Stomach (tissue), 9 donors: ENCODE measurements around the gene PUS7L. TPM values are rescaled to one million over a fixed set of nuclear protein-coding genes. Genes with fewer than 3 reads are reported as not detected.
"Not testable (repeated sequence)": the region's sequence is repeated elsewhere in the genome, so short reads cannot be mapped to it uniquely, and the experiment has no call there.

ENCODE experiments used
- DNase-seq, 2 donors: peaks; one replicate each; pipeline versions ENCODE4 v3.0.0 to v3.0.0-alpha.2; 2013 to 2019
- H3K27ac ChIP-seq, 5 donors: fragments of 200-600 bp in 4 of 5; sonication (generic) in 4 of 5; one replicate each; pipeline ENCODE4 v1.5.1; 2013 to 2019; ENCODE audit warnings: mild to moderate bottlenecking in 1 of 5, moderate library complexity in 1 of 5
- H3K27me3 ChIP-seq, 3 donors: fragments of 200-600 bp; sonication (generic); one replicate each; pipeline ENCODE4 v1.5.1; 2017 to 2019; ENCODE audit warnings: mixed run types in 1 of 3
- H3K36me3 ChIP-seq, 4 donors: fragments of 200-600 bp; sonication (generic); 1 replicate in 3 of 4; 2 replicates in 1 of 4; pipeline ENCODE4 v1.5.1; 2016 to 2019
- H3K4me1 ChIP-seq, 4 donors: fragments of 200-600 bp; sonication (generic); one replicate each; pipeline ENCODE4 v1.5.1; 2016 to 2019
- H3K4me3 ChIP-seq, 4 donors: fragments of 200-600 bp; sonication (generic) in 3 of 4; one replicate each; pipeline ENCODE4 v1.5.1; 2016 to 2019; ENCODE audit warnings: mild to moderate bottlenecking in 1 of 4
- H3K9me3 ChIP-seq, 4 donors: fragments of 200-600 bp; sonication (generic); one replicate each; pipeline ENCODE4 v1.5.1; 2016 to 2019
- EP300 ChIP-seq: sonication (generic); formaldehyde crosslinking; IDR thresholded peaks from one replicate; pipeline ENCODE4 v1.6.1; 2017; ENCODE audit warnings: antibody characterized with exemption
- POLR2A ChIP-seq, 4 donors: fragments of 450-650 bp; IDR thresholded peaks; one replicate each; pipeline ENCODE4 v1.6.1; 2016; ENCODE audit warnings: antibody characterized with exemption in 4 of 4, control low read depth in 2 of 4, mild to moderate bottlenecking in 1 of 4, moderate library complexity in 1 of 4
- POLR2AphosphoS5 ChIP-seq, 3 donors: sonication (generic); formaldehyde crosslinking; IDR thresholded peaks; one replicate each; pipeline ENCODE4 v1.6.1; 2016; ENCODE audit warnings: antibody characterized with exemption in 3 of 3
- WGBS, 5 donors: extraction: QIAGEN DNeasy Blood & Tissue Kit in 3 of 5; methylation state at CpG; one replicate each; pipeline versions ENCODE4 v1.1.5 to v1.1.7; 2013 to 2018; 5-methylcytosine and 5-hydroxymethylcytosine counted together
- intact Hi-C: fragments of 100-400 bp; cut with DNase I; formaldehyde crosslinking; loops from one replicate; pipeline ENCODE4 v1.15.1; 2023; ENCODE audit warnings: low total_unique reads
- polyA plus RNA-seq, 3 donors: library from polyadenylated mRNA; stranded (reverse); fragments of 200-250 nt; gene quantifications; one replicate each; pipeline ENCODE4 v1.2.3, GENCODE V29; 2013
- total RNA-seq, 5 donors: library from RNA; depleted of rRNA; stranded (reverse); fragments of >200 nt; gene quantifications; one replicate each; pipeline versions ENCODE4 v1.1.0 to v1.2.3, GENCODE V29; 2014 to 2016
- TF ChIP-seq, protein P1 (sequence below), 7 experiments: fragments of 450-650 bp in 4 of 7; fragments of 200-600 bp in 3 of 7; sonication (generic) in 3 of 7; IDR thresholded peaks; one replicate each; pipeline ENCODE4 v1.5.1; 2016 to 2019; ENCODE audit warnings: antibody characterized with exemption in 7 of 7, control low read depth in 2 of 7, mild to moderate bottlenecking in 1 of 7
- donor health status: healthy with polysubstance abuse.
- donor health status: Bipolar disorder and iron deficiency.
- donor health status: healthy.

The PUS7L gene
- total and polyA plus RNA-seq, 8 donors: 1.2 to 60.5 (median 3.5) TPM

GRCh38 chr12:43711348-43711747 is 47.2 kb downstream of the PUS7L start:
- TF ChIP-seq, protein P1, sequence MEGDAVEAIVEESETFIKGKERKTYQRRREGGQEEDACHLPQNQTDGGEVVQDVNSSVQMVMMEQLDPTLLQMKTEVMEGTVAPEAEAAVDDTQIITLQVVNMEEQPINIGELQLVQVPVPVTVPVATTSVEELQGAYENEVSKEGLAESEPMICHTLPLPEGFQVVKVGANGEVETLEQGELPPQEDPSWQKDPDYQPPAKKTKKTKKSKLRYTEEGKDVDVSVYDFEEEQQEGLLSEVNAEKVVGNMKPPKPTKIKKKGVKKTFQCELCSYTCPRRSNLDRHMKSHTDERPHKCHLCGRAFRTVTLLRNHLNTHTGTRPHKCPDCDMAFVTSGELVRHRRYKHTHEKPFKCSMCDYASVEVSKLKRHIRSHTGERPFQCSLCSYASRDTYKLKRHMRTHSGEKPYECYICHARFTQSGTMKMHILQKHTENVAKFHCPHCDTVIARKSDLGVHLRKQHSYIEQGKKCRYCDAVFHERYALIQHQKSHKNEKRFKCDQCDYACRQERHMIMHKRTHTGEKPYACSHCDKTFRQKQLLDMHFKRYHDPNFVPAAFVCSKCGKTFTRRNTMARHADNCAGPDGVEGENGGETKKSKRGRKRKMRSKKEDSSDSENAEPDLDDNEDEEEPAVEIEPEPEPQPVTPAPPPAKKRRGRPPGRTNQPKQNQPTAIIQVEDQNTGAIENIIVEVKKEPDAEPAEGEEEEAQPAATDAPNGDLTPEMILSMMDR (IDR thresholded peaks at IDR 0.05): no peak
- TF ChIP-seq POLR2A (IDR thresholded peaks at IDR 0.05) (no peak), POLR2AphosphoS5 (IDR thresholded peaks at IDR 0.05) (no peak), EP300 (no peak)
- Histone ChIP-seq H3K27ac (no peak overlapping the region), H3K9me3 (peaks cover 0 to 13% (median 5%) of the 10 kb centered on the region in 4 donors), H3K4me1 (no peaks in the 10 kb centered on the region), H3K36me3 (no peaks in the 10 kb centered on the region), H3K4me3 (no peak overlapping the region), H3K27me3 (no peaks in the 10 kb centered on the region)
- intact Hi-C loops: no loop called here
- no peak for DNase-seq
- 10 to 28% (median 18%) methylated on average over 2 of the region's 2 CpGs for WGBS, 5 donors

GRCh38 chr12:43703772-43704171 is 54.8 kb downstream of the PUS7L start:
- H3K4me3 ChIP-seq: not testable (repeated sequence)

GRCh38 chr12:43701194-43701593 is 57.4 kb downstream of the PUS7L start:
- H3K27me3 ChIP-seq, H3K9me3 ChIP-seq, H3K4me1 ChIP-seq, H3K27ac ChIP-seq, DNase-seq, intact Hi-C loops, H3K4me3 ChIP-seq, H3K36me3 ChIP-seq: not testable (repeated sequence)
- WGBS, 5 donors: 63 to 94% (median 73%) methylated on average over 1 of the region's 1 CpG

More at GRCh38 chr12:43703772-43704171, 54.8 kb downstream of the PUS7L start:
- H3K27me3 ChIP-seq, H3K27ac ChIP-seq, DNase-seq, H3K4me1 ChIP-seq, H3K36me3 ChIP-seq, intact Hi-C loops: not testable (repeated sequence)
- H3K9me3 ChIP-seq: peaks cover 0 to 17% (median 8%) of the 10 kb centered on the region in 4 donors
- 17 to 31% (median 27%) methylated on average over 2 of the region's 2 CpGs for WGBS, 5 donors

- no peaks in the 10 kb centered on the region for H3K36me3 ChIP-seq
- H3K27me3 ChIP-seq: no peaks in the 10 kb centered on the region
- DNase-seq: no peak
- H3K9me3 ChIP-seq: no peaks in the 10 kb centered on the region
- no peak overlapping the region for H3K27ac ChIP-seq
- no peak for TF ChIP-seq POLR2A (IDR thresholded peaks at IDR 0.05)
- no peak for TF ChIP-seq POLR2AphosphoS5 (IDR thresholded peaks at IDR 0.05)
- TF ChIP-seq EP300: no peak
- TF ChIP-seq, protein P1 (IDR thresholded peaks at IDR 0.05): no peak
- H3K4me3 ChIP-seq: no peak overlapping the region
- 63 to 72% (median 65%) methylated on average over 3 of the region's 3 CpGs for WGBS, 5 donors
- no peaks in the 10 kb centered on the region for H3K4me1 ChIP-seq
- intact Hi-C loops: no loop called here
Observed at GRCh38 chr12:43696154-43696553, 62.4 kb downstream of the PUS7L start.

- Histone ChIP-seq H3K4me1 (no peaks in the 10 kb centered on the region), H3K27ac (no peak overlapping the region), H3K27me3 (no peaks in the 10 kb centered on the region), H3K36me3 (no peaks in the 10 kb centered on the region), H3K9me3 (no peaks in the 10 kb centered on the region), H3K4me3 (no peak overlapping the region)
- intact Hi-C loops: no loop called here
- DNase-seq: no peak
- TF ChIP-seq POLR2AphosphoS5 (IDR thresholded peaks at IDR 0.05): no peak
- no peak for TF ChIP-seq POLR2A (IDR thresholded peaks at IDR 0.05)
- TF ChIP-seq, protein P1 (IDR thresholded peaks at IDR 0.05): no peak
- TF ChIP-seq EP300: no peak
- WGBS, 5 donors: 37 to 52% (median 42%) methylated on average over 1 of the region's 1 CpG
Observed at GRCh38 chr12:43694879-43695278, 63.7 kb downstream of the PUS7L start.
